GM18511 (cell line): ENCODE measurements around the gene IQSEC2.

ENCODE experiments used
- ATAC-seq: cut with Tn5 transposase; IDR thresholded peaks from one replicate; pipeline ENCODE4 v1.9.1; 2021; ENCODE audit warnings: mild to moderate bottlenecking, moderate library complexity; ENCODE audit not compliant: unreplicated experiment

The IQSEC2 gene

GRCh38 chrX:53272808-53273337, 8.5 kb downstream of the IQSEC2 start:
- no peak for ATAC-seq

- ATAC-seq, result no peak
Observed at GRCh38 chrX:53269536-53270107, 11.8 kb downstream of the IQSEC2 start.

DNA sequence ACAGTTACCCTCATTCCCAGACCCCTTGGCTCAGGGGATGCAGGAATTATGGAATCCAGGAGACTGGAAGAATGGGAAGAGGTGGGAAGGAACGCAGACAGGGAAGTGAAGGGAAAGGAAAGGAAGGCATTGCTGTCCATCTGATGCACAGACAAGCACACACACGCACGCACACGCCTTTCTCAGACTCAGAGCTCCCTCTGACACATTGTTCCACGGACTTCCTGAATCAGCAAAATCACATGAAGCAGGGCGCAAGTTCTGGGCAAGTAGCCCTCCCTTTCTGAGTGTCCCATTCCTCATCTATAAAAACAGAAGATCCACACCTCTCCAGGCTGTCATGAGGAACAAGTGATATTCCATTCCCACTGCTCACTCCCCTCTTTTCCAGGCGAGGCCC, 13.2 kb downstream of the IQSEC2 start:
- no peak for ATAC-seq

GRCh38 chrX:53266914-53267313, 14.5 kb downstream of the IQSEC2 start:
- no peak for ATAC-seq

DNA sequence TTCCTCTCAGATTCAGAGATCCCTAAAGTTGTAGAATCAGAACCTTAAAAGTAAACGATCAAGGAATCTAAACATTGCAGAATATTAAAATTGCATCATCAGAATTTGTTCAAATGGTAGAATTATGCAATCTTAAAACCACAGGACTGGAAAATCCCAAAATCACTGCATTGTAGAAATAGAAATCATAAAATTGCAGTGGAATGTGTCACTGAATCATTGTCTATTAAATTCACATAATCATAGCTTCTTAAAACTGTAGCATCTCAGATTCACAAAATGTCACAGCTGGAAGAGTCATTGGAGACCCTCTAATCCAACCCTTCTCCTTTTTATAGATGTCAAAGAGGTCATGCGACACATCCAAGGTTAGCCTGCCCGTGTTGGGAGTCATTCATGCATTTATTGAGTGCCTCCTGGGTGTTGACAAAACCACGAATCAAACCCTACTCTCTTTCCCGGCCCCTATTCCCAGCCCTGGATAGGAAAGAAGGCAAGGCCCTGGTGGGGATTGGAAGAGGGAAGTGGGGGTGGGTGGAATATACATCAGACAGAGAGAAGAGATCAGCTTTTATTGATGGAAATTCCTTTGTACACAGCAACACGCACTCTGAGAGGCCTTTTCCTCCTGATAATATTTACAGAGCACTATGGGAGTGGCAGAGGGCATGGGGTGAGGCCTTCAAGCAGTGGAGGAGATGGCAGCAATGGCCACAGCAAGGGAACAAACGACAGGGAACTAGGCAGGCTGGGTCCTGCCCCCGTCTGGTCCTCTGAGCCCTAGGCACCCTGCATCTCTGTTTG, 15.4 kb downstream of the IQSEC2 start:
- no peak for ATAC-seq

GRCh38 chrX:53263597-53264094, 17.7 kb downstream of the IQSEC2 start:
- no peak for ATAC-seq

DNA sequence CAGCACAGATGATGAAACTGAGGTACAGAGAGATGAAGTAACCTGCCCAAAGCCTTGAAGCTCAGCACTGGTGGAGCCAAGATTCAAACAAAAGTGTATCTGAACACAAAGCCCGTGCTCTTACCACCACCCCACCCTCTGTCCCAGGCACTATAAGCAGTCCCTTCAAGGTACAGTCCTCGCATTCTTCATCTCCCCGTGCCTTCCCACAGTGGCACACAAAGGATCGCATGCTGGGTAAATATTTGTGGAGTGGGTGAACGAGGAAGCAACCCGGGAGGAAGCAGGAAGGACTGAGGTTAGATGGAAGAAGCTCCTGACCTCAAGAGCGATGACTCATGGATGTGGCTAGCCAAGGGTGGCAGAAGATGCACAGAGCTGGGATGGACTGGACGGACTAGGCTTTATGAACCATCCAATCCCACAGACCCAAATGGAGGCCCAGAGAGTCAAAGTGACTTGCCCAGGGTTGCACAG, 18.4 kb downstream of the IQSEC2 start:
- ATAC-seq, result no peak

DNA sequence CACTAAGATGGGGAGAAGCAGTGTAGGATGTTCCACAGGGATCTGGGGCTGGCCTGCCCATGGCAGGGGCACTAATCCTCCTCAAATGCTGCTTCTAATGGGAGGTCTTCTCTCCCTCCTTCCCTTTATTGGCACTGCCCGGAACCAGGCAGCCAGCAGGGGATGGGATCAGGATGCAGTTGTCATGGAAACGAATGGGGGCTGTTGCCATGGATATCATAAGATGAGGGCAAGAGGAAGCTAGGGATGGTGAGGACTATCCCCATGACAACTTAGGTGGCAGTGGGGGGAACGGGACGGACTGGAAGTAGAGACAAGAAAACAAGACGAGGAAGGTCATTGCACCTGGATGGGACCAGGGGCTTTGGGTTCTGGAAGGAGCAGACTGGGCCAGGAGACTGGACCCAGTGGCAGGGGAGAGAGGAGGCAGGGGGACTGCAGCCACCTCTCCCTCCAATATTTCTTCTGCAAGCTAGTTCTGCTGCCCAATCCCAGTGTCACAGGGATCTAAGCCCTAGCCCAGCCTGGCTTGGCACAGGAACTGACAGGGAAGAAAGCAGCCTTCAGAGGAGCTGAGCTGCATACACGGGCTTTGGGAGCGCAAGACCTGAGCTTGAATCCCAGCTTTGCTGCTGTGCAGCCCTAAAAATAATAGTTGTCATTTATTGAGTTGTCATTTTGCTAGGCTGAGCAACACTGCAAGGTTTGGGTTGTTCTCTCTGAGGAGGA, 19.0 kb downstream of the IQSEC2 start:
- ATAC-seq, result no peak

DNA sequence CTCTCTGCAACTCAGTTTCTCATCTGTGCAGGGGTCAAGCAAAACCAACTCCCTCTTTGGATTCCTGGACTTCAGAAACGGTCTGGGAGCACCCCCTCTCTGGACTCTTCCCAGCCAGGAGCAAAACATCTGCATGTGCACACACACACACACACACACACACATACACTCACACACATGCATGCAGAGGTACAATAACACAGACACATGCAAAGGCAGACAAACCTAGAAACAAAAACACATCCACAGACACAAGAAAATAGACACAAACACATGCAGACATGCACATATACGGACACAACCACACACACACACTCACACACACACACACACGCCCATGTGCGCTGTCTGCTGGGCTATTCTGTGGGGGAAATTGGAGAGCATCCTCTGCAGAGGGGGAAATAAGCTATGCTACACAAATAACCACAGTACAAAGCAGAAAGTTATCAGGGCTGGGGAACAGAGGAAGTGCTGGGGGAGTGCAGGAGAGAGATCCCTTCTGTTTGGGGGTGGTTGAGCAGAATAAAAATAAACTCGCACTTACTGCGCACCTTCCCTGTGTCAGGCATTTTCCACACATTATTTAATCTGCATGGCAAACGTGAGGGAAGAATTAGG, 19.9 kb downstream of the IQSEC2 start:
- no peak for ATAC-seq

DNA sequence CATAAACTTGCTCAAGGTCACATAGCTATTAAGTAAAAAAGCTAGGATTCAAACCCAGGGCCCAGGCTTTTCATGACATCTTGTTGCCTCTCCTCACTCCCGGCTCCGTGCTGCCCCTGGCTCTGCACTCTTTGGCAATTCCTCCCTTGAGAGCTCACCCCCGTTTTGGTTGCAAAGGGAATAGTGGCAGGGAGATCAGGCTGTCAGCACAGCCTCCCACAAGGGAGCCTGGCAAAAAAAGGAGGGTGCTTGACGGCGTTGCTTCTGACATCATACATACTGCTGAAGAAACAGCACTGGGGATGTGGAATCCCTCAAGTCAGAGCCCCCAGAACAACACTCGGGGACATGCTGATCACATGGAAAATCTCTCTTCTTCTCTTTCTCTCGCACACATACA, 20.5 kb downstream of the IQSEC2 start:
- ATAC-seq, result no peak

GRCh38 chrX:53257670-53258423, 23.5 kb downstream of the IQSEC2 start:
- ATAC-seq, result no peak

DNA sequence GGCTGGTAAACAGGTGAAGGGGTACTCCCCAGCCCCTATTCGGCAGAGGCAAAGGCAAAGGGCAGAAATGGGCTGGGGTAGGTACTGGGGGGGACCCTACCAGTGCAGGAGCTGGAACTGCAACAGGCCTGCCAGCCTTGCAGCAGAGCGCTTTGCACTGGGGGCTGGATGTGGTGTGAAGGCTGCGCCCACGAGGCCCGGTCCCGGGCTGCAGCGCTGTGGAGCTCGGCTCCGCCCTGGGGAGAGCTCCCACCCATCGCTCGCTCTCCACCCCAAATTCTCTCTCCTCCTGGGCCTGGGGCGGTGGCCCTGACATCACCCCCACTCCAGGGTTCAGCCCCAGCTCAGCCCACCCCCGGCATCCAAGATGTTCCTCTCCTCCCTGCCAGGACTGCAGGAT, 24.2 kb downstream of the IQSEC2 start:
- ATAC-seq, result no peak

DNA sequence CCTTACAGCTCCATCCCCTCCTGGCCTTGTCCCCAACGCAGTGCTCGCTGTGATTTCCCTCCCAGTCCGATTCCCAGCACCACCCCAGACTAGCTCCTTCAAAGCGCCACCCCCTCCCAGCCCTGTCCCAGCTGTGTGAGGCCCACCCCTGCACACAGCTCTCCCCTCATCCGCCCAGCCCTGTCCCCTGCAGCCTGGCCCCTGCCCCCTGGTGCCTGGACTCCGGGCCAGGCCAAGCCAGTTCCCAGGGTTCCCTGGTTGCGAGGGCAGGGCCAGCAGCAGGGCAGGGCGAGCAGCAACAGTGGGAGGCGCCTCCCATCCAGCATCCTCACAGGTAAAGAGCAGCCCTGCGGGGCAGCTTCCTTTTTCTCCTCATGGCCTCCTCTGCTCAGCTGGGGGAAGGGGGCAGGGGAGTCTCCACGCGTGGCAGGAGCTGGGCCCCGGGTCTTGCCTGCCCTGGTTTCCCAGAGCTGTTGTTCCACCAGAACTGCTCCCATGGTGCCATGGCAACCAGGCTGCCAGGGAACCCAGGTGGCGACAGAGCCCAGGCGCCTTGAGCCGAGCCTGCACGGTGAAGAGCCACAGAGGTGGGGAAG, 24.8 kb downstream of the IQSEC2 start:
- ATAC-seq, result no peak

- no peak for ATAC-seq
Observed at GRCh38 chrX:53255738-53256191, 25.6 kb downstream of the IQSEC2 start.

GRCh38 chrX:53254570-53255461, 26.6 kb downstream of the IQSEC2 start:
- ATAC-seq, result no peak

- no peak for ATAC-seq
Observed at GRCh38 chrX:53253293-53254020, 27.9 kb downstream of the IQSEC2 start.

DNA sequence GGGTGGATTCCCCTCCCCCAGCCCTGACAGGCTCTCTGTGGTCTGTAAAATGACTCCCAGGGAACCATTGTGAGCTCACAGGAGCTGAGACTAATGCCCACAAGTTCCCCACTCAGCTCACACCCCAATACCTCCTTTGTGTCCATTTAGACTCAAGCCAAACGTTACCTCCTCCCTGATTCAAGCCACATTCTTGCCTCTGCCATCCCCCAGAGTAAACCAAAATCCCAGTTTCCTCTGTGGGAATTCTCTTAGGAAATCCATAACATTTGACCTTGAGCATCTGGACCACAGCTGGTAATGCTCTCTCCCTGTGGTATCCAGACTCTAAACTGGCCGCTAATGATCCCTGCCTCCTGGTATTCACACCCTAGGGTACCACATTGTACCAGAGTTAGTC, 30.1 kb downstream of the IQSEC2 start:
- no peak for ATAC-seq

- no peak for ATAC-seq
Observed at GRCh38 chrX:53250556-53250955, 30.8 kb downstream of the IQSEC2 start.
